GM21786 (cell line): Measurements from ENCODE around the gene PPP2R1B.
A peak's percentile ranks its signal among the peaks of the same experiment; 100 is the strongest.

Source experiments
- ATAC-seq: cut with Tn5 transposase; IDR thresholded peaks from one replicate; pipeline ENCODE4 v1.9.1; 2021; ENCODE audit not compliant: unreplicated experiment

Gene PPP2R1B

DNA sequence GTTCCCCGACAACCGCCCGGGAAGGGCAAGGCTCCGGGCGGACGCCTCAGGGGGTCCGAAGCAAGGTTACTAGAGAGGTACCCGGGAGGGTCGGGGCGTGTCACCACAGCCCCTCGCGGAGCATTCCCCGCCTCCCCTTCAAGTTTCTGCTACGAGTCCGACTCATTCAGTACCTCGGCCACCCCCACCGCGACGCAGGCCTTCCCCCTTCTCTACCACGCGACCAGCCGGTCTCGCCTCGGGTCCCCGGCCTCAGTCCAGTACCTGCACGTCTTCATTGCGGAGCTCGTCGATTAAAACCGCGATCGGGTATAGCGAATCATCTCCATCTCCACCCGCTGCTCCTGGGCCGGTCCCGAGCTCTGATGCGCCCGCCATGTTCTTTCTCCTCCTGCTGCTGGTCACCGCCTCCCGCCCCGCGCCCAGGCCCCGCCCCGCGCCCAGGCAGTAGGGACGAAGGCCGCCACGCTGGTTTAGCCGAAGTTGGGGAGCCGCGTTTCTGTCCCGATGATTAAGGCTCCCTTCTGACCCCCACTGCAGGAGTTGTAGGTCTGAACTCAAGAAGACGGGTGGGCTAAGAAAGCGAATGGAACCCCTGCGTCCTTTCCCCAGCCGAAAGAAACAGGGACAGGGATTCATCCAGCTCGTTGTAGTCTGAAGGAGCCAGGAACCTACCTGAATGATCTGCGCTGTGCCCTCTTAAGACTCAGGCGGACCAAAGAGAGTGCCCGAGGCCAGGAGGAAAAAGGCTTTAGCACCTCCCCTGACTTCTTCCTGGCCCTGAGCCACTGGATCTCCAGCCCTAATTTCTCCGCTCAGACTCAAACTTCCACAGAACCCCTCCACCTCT is at the start of gene PPP2R1B:
TSS of gene PPP2R1B (minus strand) at position 406 of the 850 bp plus-strand sequence. CDS start at position 378, 28 bp downstream.
- ATAC-seq: peak; percentile 86

DNA sequence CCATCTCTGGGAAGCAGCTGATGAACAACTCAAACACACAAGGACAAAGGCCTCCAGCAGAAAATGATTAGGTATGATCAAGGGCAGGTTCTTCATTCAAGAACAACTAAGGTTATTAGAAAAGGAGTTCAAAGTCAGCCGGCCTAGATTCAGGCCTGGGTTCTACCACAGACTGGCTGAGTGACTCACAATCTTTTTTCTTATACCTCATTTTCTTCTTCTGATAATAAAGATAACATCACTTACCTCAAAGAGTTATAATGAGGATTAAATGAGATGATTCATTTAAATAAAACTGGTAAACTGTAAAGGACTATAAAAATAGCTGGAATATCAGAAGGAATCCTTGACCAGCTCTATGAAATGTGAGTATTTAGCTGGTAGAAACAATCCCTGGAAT is 49.3 kb upstream of the PPP2R1B start:
- no peak for ATAC-seq

DNA sequence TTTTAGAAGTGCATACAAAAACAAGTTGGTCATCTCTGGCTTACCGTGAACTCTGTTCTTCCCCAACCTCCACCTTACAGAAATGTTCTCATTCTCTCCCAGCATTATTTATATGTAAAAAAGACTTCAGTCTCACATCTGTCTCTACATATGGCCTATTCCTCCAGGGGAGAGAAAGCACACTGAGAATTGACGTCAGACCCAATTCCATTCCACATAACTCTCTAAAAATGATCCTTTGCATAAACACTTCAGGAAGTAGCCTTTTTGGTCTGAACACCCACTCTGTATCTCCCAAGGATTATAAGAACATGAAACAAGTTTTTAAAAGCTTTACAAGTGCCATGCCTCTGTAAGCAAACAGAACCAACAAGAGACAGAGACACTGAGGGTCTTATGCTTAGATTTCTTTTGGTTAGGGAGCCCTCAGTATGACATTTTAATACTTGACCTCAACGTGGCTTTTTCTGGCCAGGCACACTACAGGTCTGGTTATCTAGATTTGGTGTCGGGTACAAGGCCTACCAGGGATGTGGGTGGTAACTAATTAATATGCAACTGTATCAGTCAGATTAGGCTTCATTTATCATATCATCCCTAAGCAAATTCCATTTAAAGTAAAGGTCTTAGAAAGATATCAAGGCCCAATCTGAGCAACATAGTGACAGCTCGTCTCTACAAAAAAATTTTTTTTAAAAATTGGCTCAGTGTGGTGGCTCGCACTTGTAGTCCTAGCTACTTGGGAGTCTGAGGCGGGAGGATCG is 48.5 kb upstream of the PPP2R1B start:
- no peak for ATAC-seq

DNA sequence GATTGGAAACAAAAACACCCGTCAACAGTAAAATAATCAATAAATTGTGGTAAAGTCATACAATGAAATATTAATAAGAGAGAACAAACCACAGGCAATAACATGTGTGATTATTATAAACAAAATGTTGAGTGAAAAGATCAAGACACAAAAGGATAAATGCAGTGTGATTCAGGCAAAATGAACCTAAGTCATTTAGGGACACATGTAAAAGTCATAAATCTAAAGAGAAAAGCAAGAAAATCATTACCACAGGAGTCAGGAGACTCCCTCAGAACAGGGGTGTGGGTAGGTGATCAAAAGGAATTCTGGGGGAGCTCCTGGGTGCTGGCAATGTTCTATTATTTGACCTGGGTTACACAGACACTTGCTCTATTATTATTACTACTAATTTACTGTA is 47.9 kb upstream of the PPP2R1B start:
- ATAC-seq: no peak

DNA sequence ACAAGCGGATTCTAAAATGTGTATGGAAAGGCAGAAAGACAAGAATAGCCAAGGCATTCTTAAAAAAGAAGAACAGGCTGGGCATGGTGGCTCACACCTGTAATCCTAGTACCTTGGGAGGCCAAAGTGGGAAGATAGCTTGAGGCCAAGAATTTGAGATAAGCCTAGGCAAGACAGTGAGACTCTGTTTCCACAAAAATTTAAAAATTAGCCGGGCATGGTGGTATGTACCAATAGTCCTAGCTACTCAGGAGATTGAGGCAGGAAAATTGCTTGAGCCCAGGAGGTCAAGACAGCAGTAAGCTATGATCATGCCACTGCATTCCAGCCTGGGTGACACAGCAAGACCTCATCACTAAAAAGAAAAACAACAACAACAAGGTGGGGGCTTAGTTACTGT is 46.0 kb upstream of the PPP2R1B start:
- ATAC-seq: no peak

DNA sequence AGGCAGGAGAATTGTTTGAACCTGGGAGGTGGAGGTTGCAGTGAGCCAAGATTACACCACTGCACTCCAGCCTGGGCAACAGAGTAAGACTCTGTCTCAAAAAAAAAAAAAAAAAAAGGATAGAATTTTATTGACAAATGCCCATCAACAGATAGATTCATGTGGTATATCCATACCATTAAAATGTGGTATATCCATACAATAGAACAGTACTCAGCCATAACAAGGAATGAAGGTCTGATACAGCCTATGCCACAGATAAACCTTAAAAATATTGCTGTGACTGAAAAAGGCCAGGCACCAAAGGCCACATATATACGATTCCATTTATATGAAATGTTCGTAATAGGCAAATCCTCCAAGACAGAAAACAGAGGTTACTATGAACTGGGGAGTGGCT is 45.3 kb upstream of the PPP2R1B start:
- no peak for ATAC-seq

DNA sequence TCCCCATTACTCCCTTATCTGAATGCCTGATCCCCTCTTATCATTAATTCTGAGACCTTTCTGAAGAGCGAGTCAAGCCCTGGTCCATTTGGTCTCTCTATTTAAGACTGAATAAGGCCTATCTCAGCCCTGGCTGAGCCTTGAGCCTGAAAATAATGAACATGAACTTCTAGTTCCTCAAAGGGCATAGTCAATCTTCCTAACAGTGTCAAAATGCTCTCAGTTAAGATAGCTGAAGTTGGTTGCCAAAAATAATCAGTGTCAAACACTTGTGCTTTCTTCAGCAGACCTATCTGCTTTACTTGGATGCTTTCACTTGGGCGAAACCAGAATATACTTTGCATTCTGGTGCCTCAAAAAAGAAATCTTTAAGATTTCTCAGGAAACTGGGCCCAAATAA is 42.6 kb upstream of the PPP2R1B start:
- ATAC-seq: no peak

DNA sequence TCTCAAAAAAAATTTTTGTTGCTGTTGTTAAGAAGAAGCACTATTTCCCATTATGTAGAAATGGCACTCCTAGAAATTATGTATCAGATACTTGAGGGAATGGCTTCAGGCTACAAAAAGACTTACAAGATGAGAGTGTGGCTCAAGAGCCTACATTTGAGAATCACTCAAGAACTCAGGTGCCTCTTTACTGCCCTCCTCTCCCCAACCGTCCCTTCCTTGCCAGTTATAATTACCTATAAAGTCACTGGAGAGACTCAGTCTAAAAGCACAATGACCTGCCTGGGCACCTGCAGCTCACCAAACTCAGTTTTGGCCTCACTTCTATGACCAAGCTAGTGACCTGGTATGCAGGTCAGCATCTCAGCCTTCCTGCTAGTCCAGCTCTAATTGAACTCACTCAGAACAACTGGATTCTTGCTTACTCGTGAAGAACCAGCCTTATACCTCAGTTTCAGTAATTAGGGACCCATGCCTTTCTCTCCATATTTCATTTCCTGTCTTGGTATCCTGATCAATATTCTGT is 41.9 kb upstream of the PPP2R1B start:
- no peak for ATAC-seq

DNA sequence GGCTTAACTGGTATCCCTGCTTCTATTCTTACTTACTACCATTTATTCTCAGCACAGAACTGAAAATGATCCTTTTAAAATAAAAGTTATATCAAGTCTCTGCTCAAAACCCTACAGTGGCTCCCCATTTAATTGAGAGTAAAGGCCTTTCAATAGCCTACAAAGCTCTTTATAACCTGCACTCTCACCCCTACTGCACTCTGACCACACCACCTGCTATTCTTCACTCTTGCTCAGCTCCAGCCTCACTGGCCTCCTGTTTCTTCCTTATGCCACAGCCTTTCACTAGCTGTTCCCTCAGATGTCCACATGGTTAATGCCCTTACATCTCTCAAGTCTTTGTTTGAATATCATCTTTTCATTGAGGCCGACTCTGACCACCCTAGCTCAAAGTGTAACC is 40.9 kb upstream of the PPP2R1B start:
- no peak for ATAC-seq

DNA sequence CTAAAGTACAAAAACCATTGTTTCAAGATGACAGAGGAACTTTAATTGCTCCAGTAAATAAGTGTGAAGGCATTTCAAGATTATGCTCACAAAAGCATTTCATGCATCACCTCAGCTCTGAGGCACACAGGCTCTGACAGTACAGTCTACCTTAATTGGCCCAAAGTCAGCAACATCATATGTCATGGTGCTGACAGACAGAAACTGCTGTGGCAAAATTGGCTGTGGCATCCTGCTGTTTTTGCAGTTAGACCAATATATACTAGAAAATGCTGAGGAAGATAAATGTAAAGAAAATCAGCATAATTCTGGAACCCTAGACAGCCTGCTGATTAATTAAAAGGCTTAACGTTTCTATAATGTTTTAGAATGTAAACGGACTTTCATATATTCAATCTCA is 34.9 kb upstream of the PPP2R1B start:
- ATAC-seq: no peak

DNA sequence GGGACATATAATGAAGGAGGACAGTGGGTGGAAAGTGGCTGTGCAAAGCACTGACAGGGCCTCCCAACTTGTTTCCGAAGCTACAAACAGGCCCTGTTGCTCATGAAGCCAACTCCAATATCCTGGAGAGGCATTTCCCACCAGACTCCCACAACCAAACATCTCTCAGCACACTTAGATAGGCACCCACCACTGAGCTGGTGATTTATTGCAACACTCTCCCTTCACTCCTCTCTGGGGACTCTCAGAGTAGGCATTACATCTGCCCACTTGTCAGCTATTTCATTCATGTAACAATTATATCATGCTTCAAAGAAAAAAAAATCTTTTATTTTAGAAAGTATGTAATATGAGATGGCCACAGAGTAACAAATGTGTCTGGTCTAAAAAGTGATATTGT is 32.1 kb upstream of the PPP2R1B start:
- ATAC-seq: no peak

DNA sequence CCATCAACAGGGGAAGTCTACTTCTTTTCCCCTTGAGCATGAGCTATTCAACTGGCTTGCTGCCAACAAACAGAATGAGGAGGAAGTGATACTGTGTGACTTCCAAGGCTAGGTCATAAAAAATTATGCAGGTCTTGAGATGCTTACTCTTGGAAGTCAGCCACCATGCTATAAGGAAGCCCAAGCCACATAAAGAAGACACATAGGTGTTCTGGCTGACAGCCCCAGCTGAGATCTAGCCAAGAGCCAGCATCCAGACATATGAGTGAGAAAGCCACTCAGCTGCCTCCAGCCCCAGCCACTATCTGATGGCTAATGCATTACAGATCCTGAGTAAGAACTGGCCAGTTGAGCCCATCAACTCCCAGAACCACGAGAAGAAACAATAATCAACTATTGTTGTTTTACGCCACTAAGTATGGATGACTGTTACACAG is 31.0 kb upstream of the PPP2R1B start:
- peak; percentile 75 for ATAC-seq

DNA sequence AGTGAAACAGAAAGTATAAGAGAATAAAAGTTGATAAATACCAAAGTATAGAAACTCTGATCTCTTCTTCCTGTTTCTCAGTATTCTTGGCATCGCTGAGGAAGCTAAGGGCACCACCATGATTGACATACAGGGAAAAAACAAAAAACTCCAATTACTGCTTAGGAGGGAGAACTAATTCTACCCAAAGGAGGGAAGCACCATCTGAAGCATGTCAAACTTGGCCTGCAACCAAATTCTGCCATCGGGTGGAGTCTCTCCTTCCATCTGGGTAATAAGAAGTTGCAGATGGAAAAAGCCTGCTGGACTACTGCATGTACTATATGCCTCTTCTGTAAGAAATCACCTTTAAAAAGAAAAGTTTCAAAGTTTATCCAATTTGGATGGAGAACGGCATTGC is 30.5 kb upstream of the PPP2R1B start:
- no peak for ATAC-seq

DNA sequence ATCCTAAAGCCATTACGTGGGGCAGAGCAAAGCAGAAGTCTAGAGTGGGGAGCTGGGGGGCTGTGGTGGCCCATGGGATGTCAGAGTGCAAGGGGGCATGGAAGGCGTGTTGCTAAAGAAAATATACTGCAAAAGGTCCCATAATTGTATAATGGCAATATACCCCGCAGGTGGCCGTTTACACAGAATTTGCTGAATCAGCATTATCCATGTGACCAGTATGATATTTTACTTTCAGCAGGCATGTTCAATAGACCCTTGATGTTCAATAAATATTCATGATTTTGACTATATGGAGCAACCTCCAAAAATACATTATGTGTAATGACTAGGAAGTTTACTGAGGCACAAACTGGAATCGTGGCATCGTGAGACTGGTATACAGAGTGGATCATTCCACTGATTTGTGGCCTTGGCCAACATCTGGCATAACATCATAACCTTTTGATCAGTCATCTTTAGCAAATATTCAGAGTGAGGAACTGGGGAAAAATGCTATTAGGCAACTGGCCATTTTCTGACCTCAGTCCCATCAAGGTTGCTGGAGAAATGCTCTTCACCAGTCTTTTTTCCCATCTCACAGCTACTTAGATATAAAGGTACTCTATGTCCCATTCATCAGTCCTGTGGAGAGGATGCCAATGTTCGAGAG is 29.3 kb upstream of the PPP2R1B start:
- ATAC-seq: no peak

DNA sequence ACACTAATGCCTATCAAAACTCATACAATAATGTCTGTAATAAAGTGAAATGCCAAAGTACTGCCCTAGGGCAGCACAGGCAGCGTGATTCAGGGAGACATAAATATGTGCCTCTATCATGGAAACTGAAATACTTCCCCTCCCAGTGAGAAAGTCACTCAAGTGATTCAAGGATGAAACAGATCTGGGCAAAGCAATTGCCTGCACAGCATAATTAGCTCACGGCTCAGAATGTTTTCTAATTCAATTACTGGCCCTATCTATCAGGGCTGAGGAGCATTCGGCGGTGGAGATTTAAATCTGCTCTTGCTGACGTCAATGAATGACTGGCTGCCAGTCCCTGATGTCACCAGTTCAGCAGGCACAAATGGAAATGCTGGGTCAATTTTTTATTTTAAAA is 27.7 kb upstream of the PPP2R1B start:
- ATAC-seq: no peak

DNA sequence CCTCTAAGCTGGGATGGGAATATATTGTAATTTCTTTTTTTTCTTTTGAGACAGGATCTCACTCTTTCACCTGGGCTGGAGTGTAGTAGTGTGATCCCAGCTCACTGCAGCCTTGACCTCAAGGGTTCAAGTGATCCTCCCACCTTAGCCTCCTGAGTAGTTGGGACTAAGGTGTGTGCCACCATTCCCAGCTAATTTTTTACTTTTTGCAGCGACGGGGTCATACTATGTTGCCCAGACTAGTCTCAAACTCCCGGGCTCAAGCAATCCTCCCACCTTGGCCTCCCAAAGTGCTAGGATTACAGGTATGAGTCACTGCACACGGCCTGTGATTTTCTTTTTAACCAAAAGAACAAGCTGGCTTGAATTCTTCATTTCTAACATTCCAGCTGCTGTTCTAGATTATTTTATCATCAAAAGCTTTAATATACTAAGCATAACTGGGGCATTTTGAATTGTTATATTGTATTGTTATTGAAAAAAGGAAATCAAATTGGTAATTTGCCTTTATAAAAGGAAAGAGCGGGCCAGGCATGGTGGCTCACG is 26.8 kb upstream of the PPP2R1B start:
- ATAC-seq: no peak

DNA sequence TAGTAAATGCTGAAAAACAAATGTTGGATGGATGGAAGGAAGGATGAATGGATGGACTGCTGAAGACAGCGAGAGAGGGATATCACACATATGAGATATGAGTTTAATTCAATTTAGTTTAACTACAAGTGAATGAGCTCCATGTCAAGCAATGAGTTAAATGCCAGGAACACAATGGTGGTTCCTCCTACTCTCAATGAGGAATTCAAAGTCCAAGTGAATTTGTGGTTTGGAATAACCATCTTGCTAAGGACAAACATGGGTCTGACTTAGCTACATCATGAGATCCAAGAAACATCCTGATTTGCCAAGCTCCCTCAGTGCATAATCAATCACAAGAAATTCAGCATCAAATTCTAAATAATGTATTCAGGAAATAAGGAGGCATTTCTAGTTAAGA is 26.1 kb upstream of the PPP2R1B start:
- ATAC-seq: no peak

DNA sequence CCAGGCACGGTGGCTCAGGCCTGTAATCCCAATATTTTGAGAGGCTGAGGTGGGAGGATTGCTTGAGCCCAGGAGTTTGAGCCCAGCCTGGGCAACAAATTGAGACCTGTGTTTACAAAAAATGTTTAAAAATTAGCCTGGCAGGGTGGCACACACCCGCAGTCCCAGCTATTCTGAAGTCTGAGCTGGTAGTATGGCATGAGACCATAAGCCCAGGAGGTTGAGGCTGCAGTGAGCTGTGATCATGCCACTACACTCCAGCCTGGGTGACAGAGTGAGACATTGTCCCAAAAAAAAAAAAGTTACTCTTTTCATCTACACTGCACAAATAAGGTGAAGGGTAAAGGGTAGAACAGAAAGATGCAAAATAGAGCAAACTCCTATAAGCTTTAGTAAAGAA is 22.3 kb upstream of the PPP2R1B start:
- ATAC-seq: no peak

DNA sequence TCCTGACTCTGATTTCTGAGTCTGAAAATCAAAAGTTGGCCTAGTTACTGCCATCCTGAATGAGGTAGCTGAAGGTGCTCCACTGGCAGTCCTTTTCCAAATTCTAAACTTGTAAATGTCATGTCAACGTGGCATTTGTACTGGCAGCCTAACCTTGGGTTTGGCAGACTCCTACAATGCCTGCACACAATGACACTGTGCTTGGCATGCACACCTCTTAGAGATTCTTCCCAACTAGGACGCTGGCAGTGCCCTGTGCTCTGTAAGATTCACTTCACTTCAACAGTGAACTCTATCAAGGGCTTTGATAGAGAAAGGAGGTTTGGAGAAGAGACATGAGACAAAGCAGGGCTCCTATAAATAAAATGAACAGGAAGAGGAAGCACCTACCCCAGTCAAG is 21.9 kb upstream of the PPP2R1B start:
- no peak for ATAC-seq

DNA sequence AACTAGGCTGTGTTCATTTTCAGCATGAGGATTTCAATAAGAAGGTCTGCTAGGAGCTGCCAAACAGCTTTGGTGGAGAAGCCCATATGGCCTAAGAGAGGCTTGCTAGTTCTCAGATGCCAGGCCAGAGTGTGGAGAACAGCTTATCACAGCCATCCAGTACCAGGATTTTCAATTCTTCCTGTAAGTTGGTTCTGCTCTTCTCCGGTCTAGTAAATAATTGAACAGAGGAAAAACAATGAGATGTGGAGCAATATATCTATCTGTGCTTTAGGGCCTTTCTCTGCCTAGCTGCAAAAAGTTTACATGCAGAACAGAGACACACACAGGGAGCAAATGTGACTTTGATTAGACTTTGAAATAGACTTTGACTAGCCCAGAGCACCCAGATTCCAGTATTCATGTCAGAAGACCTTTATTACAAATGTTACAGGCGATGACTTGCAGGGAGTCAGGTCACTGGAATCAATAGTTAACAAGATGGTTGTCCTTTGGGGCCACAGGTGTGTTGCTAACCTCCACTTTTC is 19.8 kb upstream of the PPP2R1B start:
- no peak for ATAC-seq

DNA sequence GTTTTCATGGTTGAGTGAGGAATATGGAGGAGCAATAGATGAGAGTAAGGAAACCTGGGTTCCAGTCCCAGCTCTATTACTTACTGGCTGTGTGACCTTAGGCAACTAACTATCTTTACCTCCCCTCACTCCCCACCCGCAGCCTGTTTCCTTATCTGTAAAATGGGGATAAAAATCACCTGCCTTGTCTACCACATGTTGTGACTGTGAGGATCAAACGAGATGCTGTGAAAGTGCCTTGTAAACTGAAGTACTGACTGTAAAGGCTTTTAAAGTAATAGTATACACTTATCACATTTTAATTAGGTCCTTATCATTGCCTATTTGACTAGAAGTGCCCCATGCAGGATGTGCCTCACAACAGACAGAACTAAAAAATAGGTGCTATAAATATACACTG is 18.9 kb upstream of the PPP2R1B start:
- no peak for ATAC-seq
